Cardiac septum (tissue), 1 donor: ENCODE data around the gene PRDX5. TPM values are rescaled to one million over a fixed set of nuclear protein-coding genes. Genes with fewer than 3 reads are reported as not detected.

Experiments used
- DNase-seq: peaks from one replicate; pipeline ENCODE4 v3.0.0-alpha.2; 2020; ENCODE audit warnings: low spot score
- intact Hi-C: fragments of 100-400 bp; cut with DNase I; formaldehyde crosslinking; loops from one replicate; pipeline ENCODE4 v1.14.0; 2022
- total RNA-seq: library from RNA; stranded (reverse); fragmentation: NEBNext Ultra II Directional; extraction: Animal tissue kit (Norgen Biotek cat#: 25700); gene quantifications from one replicate; pipeline ENCODE4 v1.2.1, GENCODE V29; 2021
- donor health status: DM: no; HTN: no; CAD: no.

Gene PRDX5
- total RNA-seq, 1 donor from 2014 or later = 208 TPM

GRCh38 chr11:64355078-64355940, 37.4 kb downstream of the PRDX5 start:
- DNase-seq = peak; percentile 86
- intact Hi-C loops = no loop called here

DNA sequence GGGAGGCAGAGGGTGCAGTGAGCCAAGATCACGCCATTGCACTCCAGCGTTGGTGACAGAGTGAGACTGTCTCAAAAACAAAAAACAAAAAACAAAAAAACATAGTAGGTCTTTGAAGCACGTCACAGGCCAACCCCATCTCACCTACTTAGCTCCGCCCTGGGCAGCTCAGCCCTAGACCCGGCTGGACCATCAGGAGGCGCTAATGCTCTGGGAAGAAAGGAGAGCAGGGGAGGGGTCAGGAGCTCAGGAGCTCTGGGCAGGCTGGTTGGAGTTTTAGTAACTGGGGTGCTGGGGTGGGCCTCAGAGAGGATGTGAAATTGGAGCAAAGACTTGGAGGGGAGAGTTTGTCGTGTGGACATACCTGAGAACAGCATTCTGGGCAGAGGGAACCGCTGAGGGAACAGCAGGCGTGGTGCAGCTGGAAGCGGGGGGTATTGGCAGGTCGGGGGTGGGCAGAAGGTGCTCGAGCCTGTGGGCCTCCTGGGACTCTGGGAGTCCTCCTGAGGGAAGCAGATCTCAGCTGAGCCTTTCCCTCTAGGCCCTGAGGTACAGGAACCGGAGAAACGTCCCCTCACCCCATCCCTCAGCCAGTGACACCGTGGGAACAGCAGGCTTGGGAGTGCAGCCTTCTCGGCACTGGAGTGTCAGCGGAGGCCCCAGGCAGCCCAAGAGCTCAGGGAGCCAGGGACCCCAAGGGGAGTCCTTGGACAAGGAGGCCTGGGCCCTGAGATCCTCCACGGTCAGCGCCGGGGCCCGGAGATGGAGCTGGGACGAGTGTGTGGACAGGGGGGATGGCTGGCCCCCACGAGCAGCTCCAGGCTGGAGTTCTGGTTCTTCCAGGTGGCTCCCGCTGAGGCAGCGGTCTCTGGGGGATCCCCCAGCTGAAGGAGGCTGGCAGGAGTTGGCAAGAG, 38.8 kb downstream of the PRDX5 start:
- DNase-seq = no peak
- intact Hi-C loops = no loop called here

- peak; percentile 74 for DNase-seq
- intact Hi-C loops = no loop called here
These were observed 39.5 kb downstream of the PRDX5 start for GRCh38 chr11:64357446-64357845.

GRCh38 chr11:64357904-64358535, 40.1 kb downstream of the PRDX5 start:
- DNase-seq = no peak
- intact Hi-C loops = loop anchor here (2.0 kb wide), 1 partner anchor 39 kb away; the partner anchor contains the start of gene PRDX5

DNA sequence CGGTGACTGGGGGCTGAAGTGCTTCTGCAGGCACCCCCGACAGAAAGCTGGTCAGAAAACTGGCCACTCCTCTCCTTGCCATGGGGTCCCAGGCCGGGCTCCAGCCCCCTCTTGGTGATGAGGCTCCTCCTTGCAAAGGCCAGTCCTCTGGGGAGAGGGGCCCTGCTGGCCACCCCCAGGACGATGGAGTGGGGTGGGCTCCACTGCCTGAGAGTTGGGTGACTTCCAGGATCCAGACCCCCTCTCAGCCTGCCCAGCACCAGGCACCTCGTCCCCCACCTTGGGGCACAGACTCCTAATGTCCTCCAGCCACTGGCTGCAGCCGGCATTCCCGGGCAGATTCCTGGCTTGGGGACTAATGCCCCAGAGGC, 40.6 kb downstream of the PRDX5 start:
- DNase-seq = peak; percentile 77
- intact Hi-C loops = loop anchor here (2.0 kb wide), 1 partner anchor 40 kb away; the partner anchor contains the start of gene PRDX5

GRCh38 chr11:64358907-64359711, 41.2 kb downstream of the PRDX5 start, which contains the start of gene RPS6KA4:
RPS6KA4 (plus strand) TSS chr11:64359162; CDS start chr11:64359236, 74 bp downstream.
- peak; percentile 84 for DNase-seq
- intact Hi-C loops = loop anchor here (2.0 kb wide), 1 partner anchor 40 kb away; the partner anchor contains the start of gene PRDX5

- no peak for DNase-seq
- intact Hi-C loops = loop anchor here (2.0 kb wide), 1 partner anchor 41 kb away; the partner anchor contains the start of gene PRDX5
These were observed 42.0 kb downstream of the PRDX5 start for GRCh38 chr11:64359712-64360445.

GRCh38 chr11:64360448-64360921, 42.6 kb downstream of the PRDX5 start:
- intact Hi-C loops = no loop called here
- no peak for DNase-seq

DNA sequence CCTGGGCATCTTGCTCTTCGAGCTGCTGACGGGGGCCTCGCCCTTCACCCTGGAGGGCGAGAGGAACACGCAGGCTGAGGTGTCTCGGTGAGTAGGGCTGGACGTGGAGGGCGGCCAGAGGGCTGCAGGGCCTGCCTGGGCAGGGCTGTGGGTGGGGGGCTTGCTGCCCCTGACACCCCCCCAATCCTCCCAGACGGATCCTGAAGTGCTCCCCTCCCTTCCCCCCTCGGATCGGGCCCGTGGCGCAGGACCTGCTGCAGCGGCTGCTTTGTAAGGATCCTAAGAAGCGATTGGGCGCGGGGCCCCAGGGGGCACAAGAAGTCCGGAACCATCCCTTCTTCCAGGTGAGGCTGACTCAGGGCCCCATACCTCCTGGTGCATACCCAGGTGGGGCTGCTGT, 43.7 kb downstream of the PRDX5 start:
- no peak for DNase-seq
- intact Hi-C loops = no loop called here

DNA sequence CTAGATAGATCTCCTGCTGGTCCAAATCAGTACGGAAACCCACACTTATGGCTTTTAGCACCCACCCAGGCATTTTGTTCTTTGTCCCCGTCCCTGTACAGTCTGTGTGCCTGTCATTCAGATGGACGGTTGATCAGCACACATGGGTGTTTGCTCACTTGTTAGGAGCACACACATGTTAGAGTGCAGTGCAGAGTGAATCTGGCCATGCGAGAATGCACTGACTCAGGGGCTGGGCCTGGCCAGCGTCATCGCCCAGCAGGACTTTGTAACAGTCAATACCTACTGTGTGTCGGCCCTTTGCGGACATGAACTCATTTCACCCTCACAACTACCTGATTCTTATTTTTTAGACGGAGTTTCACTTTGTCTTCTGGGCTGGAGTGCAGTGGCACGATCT, 44.4 kb downstream of the PRDX5 start:
- no peak for DNase-seq
- intact Hi-C loops = no loop called here

DNA sequence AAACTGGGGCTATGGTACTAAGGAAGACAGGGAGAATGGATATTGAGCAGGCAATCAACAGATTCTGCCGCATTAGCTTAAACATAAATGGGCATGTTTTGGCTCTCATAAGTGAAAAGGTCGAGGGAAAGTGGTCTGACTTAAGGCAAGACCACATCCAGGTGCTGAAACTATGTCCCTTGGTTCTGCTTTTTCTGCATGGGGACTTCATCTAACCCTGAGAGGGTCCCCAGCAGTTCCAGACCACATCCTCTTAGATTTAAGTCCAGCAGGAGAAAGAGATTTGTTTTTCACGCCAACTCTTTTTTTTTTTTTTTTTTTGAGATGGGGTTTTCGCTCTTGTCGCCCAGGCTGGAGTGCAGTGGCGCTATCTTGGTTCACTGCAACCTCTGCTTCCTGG, 46.5 kb downstream of the PRDX5 start:
- intact Hi-C loops = no loop called here
- no peak for DNase-seq

DNA sequence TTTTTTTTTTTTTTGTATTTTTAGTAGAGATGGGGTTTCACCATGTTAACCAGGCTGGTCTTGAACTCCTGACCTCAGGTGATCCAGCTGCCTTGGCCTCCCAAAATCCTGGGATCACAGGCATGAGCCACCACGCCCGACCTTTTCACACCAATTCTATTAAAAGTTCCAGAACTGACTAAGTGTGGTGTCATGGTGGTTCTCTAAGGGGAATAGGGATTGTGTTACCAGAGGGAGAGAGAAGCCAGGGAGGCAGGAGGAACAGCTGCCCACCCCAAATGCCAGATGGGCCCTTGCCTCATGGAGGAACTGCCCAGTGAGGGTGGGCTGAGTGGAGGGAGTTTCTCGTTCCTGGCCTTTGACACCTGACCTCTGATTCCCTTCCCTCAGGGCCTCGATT, 47.0 kb downstream of the PRDX5 start:
- DNase-seq = no peak

GRCh38 chr11:64366751-64367150, 48.8 kb downstream of the PRDX5 start:
- no peak for DNase-seq
- intact Hi-C loops = no loop called here

More for the DNA sequence above, 47.0 kb downstream of the PRDX5 start:
- intact Hi-C loops = no loop called here

- DNase-seq = no peak
- intact Hi-C loops = no loop called here
These were observed 50.2 kb downstream of the PRDX5 start for GRCh38 chr11:64367931-64368672.

- no peak for DNase-seq
- intact Hi-C loops = no loop called here
These were observed 50.8 kb downstream of the PRDX5 start for GRCh38 chr11:64368673-64369074.

GRCh38 chr11:64369440-64370421, 51.8 kb downstream of the PRDX5 start:
- intact Hi-C loops = no loop called here
- no peak for DNase-seq
